Retinal pigment epithelial cell (primary cell): ENCODE results near the gene ZIC1.

ENCODE experiments used
- DNase-seq: peaks from one replicate; pipeline ENCODE4 v3.0.0-alpha.2; 2010; ENCODE audit warnings: low read depth
- H3K4me3 ChIP-seq: 2 replicates; pipeline ENCODE4 v1.5.1; 2011; ENCODE audit warnings: mild to moderate bottlenecking, low read length, control low read depth, moderate library complexity
- TF ChIP-seq, protein P1 (sequence below): conservative IDR thresholded peaks from 2 replicates; pipeline ENCODE4 v1.5.1; 2011; ENCODE audit warnings: low read depth, low read length, control low read depth, inconsistent platforms

The ZIC1 gene

DNA sequence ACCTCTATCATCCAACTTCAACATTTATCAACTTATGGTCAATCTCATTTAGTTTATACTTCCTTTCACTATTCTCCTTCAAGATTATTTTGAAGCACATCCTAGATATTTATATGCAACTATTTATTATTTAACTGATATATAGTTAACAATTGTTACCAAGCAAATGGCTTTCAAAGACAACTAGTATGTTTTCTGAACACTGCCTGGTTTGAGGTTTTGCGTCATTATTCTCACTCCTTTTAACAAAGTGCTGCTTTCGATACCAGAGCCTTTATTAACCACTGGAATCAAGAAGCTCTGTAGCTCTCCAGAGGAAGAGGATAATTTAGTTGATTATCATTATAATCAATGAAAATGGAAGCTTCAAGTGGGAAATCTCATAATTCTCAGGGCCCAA is 19.6 kb downstream of the ZIC1 start:
- TF ChIP-seq, protein P1, sequence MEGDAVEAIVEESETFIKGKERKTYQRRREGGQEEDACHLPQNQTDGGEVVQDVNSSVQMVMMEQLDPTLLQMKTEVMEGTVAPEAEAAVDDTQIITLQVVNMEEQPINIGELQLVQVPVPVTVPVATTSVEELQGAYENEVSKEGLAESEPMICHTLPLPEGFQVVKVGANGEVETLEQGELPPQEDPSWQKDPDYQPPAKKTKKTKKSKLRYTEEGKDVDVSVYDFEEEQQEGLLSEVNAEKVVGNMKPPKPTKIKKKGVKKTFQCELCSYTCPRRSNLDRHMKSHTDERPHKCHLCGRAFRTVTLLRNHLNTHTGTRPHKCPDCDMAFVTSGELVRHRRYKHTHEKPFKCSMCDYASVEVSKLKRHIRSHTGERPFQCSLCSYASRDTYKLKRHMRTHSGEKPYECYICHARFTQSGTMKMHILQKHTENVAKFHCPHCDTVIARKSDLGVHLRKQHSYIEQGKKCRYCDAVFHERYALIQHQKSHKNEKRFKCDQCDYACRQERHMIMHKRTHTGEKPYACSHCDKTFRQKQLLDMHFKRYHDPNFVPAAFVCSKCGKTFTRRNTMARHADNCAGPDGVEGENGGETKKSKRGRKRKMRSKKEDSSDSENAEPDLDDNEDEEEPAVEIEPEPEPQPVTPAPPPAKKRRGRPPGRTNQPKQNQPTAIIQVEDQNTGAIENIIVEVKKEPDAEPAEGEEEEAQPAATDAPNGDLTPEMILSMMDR: no peak
- no peak overlapping the region for H3K4me3 ChIP-seq
- DNase-seq: no peak

DNA sequence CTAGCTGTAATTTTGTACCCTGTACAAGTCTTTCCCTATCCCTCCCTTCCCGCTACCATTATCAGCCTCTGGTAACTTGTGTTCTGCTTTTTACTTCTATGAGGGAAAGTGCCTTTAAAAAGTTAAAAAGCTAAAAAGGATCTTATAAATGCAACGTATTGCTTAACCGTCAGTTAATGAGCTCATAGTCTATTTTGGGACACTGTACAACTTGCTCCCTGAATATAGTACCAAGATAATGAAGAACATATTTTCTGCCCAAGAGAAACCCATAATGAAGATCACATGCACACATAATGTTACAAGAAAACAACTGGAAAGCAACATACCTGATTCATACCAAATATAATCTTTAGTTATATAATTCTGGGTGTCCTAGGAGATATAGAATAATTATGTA is 22.6 kb downstream of the ZIC1 start:
- TF ChIP-seq, protein P1: no peak
- no peak overlapping the region for H3K4me3 ChIP-seq
- no peak for DNase-seq

DNA sequence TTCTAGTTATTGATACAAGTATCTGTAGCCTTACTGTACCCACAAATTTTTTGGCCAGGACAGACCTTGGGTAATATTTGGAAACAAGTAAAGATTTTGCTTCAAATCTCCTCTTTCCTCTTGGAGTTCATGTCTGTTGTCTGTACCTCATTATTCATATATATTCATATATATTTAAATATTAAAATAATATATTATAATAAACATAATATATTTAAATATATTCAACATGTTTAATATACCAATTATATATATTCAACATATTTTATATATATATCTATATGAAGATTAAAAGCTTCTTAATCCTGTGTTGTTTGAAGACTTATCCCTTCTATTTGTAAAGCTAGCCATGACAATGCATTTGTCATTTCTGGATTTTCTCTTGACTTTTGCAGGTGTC is 38.1 kb downstream of the ZIC1 start:
- no peak overlapping the region for H3K4me3 ChIP-seq
- DNase-seq: no peak
- TF ChIP-seq, protein P1: no peak

DNA sequence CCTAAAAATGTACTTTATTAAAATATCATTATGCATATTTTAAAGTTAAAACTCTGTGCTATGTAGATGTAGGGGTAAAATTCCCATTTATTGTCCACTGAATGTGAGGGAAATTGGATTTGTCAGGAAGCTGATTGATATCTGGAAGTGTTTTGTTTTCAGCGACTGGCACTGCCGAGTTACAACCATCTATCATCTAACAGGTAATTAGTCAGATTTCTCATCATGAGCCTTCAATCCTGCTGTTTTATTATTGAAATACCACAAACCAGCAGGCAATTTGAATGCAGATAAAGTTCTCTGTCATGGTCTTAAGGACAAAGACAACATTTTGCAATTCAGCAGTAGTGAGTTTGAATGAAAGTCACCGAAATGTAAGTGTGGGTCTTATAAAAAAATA is 40.5 kb downstream of the ZIC1 start:
- DNase-seq: no peak
- TF ChIP-seq, protein P1: no peak
- H3K4me3 ChIP-seq: no peak overlapping the region

DNA sequence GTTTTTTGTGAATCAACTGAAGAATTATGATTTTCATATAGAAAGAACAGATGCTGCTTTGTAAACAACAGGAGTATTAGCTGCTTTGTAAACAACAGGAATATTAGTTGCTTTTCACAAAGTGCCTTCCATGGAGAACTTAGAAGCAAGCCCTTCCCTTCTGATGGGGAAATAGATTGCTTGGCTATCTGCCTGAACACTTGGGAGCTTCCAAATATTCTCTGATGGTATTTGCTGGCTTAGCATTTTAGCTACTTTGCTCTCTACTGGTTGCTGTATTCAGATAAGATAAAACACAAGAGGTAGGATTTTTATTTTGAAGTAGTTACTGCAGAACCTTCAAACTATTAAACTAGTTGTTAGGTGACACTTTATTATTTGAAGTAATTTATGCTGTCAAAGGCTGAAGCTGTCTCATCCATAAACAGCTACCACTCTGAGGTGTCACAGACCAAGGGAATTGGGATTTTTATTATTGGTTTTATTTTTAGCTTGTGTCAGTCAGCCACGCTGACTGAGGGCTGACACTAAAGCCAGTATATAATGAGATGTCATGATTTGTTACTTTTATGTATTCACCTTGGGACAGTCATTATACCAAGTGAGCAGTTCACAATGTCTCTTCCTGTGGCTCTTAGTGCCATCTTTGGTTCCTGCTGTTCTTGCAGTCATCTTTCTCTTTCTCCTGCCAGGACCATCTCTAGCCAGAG is 50.0 kb downstream of the ZIC1 start:
- DNase-seq: no peak
- no peak overlapping the region for H3K4me3 ChIP-seq
- TF ChIP-seq, protein P1: no peak

DNA sequence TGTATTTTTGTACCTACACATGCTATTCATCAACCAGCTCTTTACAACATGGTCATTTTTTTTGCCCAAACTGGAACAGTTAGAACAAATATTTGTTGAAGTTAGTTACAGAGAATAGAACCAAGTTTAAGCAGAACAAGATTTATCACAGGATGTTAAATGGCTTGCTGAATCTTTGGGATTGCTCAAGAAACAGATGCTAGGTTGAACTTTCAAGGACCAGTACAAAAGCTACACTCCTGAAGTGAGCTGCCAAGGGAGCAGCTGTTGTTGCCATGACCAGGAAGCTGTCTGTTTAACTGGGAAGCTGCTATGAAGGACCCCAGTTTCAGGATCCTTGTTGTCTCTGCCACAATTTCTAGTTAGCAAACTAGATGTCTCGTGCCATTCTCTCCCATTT is 53.7 kb downstream of the ZIC1 start:
- H3K4me3 ChIP-seq: no peak overlapping the region
- TF ChIP-seq, protein P1: no peak
- DNase-seq: no peak
